ENCODE data around the gene CHPF2.

The CHPF2 gene

GRCh38 chr7:151238190-151238810 lies 6.0 kb downstream of the CHPF2 start:
- CTCF ChIA-PET: no interaction called here
- DNase-seq (ENCODE audit: low spot score): no peak

DNA sequence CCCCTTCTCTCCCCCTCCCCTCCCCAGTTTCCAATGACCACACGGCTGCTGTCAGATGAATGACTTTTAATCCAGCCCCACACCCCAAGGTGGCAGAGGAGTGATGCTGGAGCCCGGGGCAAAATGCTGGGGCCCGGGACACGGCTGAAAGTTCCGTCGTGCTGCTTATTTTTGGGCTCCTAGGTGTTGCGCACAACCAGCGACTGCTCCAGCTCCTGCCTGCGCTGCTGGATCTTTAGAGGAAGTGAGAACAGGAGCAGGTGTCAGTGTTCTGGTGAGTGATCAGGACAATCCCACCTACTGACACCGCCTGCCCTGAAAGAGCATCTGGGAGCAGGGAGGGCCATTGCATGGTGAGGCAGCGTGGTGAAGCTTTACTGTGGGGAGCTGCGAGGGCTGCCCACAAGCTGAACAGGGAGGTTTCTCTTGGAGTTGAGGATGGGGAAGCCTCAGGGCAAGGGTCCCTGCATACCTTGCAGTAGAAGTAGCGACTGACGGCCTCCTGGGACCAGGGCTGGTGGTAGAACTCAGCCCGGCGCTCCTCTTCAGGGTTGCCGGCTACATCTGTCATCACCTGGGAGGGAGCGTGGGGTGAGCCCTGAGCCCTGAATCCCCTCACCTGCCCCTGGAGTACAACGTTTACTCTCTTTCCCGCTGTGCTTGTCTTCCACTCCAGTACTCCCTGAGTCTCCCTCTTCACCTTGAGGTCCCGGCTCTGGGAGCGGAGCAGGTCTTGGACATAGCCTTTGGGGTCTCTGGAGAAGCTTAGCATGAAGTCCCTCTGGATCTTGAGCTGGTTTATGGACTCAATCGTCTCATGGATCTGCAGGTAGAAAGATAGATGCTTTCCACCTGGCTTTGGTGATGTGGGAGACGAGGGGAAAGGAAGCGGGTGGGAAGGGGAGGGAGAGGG lies 6.9 kb downstream of the CHPF2 start:
- no peak for TF ChIP-seq CTCF (conservative IDR thresholded peaks at IDR 0.05; ENCODE audit: low read depth)
- no peak for DNase-seq (ENCODE audit: low spot score)
- peak overlapping the region; percentile 2; the same call in 1 of the 2 replicates for H3K27ac ChIP-seq
- POLR2A ChIA-PET (ENCODE audit: low non-redundant PET): interaction anchor here (0.6 kb wide), 1 partner anchor 128 kb away, joined by 3 read pairs; no protein-coding TSS in a partner anchor
- CTCF ChIA-PET: no interaction called here

More at GRCh38 chr7:151238190-151238810, 6.0 kb downstream of the CHPF2 start:
- no peak for TF ChIP-seq CTCF (conservative IDR thresholded peaks at IDR 0.05; ENCODE audit: low read depth)
- POLR2A ChIA-PET (ENCODE audit: low non-redundant PET): no interaction called here
- no peak overlapping the region for H3K27ac ChIP-seq

GRCh38 chr7:151239837-151240459 lies 7.7 kb downstream of the CHPF2 start:
- H3K27ac ChIP-seq: peak overlapping the region; percentile 40
- DNase-seq (ENCODE audit: low spot score): no peak
- ChIA-PET CTCF (no interaction called here), POLR2A (ENCODE audit: low non-redundant PET) (no interaction called here)
- TF ChIP-seq CTCF (conservative IDR thresholded peaks at IDR 0.05; ENCODE audit: low read depth): no peak

GRCh38 chr7:151240536-151240935 lies 8.3 kb downstream of the CHPF2 start:
- no peak for DNase-seq (ENCODE audit: low spot score)
- H3K27ac ChIP-seq: peak overlapping the region; percentile 40
- POLR2A ChIA-PET (ENCODE audit: low non-redundant PET): no interaction called here
- TF ChIP-seq CTCF (conservative IDR thresholded peaks at IDR 0.05; ENCODE audit: low read depth): no peak
- CTCF ChIA-PET: no interaction called here

GRCh38 chr7:151240942-151241754 lies 8.9 kb downstream of the CHPF2 start:
- ChIA-PET CTCF (no interaction called here), POLR2A (ENCODE audit: low non-redundant PET) (no interaction called here)
- no peak for TF ChIP-seq CTCF (conservative IDR thresholded peaks at IDR 0.05; ENCODE audit: low read depth)
- no peak for DNase-seq (ENCODE audit: low spot score)
- H3K27ac ChIP-seq: peak overlapping the region; percentile 43

GRCh38 chr7:151241755-151242096 lies 9.4 kb downstream of the CHPF2 start:
- DNase-seq (ENCODE audit: low spot score): no peak
- ChIA-PET CTCF (no interaction called here), POLR2A (ENCODE audit: low non-redundant PET) (no interaction called here)
- peak overlapping the region; percentile 43 for H3K27ac ChIP-seq
- TF ChIP-seq CTCF (conservative IDR thresholded peaks at IDR 0.05; ENCODE audit: low read depth): no peak

Data from RWPE1 (cell line).